ENCODE data around the gene LIMD2.

Gene LIMD2

DNA sequence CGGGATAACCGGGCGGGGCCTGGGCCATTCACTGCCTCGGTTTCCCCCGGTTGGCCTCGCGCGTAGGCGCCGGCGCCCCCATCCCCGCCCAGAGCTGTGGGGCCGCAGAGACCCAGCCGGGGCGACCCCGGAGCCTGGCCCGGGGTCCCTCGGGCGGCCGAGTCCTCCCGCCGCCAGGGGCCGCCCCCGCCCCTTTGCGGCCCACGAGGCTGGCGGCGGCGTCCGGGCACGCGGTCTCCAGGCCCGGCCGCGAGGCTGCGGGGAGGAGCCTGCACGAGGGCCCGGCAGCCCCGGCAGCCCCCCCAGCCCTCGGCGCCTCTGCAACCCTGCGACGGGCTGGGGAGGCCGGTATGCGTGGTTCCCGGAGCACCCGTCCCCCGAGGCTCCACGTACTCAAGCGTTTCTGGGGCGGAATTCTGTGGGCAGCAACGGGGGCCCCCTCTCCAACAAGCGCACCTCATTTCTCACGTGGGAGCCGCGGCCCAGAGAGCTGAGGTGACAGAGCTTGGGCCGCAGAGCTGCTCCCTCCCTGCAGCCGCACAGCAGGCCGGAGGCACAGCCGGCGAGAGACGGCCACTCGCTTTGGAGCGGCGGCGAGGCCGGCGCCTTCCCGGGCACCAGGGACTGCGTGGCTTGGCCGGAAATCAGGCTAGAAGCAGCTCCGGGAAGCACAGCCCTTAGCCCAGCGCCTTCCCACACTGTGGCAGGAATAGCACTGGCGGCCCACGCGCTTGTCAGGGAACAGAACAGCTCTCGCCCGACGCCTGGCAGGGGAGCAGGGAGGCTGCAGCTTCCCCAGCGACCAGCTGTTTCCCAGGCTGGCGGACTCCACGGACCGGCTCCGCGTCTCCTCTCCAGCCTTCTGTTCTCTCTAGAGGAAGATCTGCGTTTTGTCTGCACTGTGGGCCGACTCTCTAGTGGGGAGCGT is 867 bp upstream of the LIMD2 start:
- DNase-seq = peak; percentile 10

DNA sequence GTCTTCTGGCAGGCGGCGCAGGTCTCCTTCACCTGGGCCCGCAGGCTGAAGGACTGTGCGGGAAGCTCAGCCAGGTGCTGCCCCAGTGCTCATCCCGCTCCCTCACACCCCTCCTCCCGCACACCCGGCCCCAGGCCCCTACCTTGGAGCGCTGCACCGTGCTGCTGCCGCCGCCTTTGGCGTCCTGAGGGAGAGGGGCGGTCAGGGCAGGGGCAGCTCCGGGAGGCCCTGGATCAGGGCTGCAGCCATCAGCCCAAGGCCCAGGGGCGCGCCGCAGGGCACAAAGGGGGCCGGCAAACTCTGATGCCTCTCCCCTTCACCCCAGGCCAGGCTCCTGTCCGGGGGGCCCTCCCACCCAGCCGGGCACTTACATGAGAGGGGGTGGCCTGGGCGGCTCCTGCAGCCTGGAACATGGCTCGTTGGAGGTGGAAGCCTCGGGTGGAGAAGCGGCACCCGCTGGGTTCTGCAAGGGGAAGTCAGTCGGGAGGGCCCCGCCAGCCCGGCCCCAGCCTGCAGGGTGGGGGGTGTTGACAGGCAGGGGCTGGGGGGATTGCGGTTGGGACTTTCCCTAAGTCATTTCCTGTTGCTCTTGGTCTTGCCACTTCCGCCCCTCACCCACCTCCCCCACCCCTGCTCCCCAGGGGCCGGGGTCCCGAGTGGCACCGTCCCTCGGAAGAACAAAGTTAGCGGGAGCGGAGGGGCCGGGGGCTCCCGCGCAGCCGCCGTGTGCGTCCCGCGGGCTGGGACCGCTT is 863 bp downstream of the LIMD2 start:
- peak; percentile 82 for DNase-seq

DNA sequence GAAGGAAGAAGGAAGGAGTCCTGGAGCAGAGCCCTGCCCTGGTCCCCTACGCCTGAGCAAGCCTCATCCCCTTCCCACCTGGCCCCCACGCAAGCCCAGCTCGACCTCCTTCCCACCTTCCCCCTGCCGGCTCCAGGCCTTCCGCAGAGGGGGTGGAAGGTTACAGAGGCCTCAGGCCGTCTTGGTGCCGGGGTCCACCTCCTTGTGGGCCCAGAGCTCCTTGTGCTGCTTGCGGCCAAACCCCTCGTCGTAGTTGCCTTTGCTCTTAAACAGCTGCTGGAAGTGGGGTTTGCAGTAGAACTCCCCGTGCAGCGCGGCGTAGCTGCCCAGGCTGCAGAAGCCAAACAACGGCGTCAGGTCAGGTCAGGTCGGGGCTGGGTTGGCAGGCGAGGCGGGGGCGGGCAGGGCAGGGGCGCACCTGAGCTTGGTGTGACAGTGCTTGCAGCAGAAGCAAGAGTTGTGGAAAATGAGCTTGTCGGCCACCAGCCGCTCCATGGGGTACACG is 1.5 kb downstream of the LIMD2 start:
- no peak for DNase-seq

DNA sequence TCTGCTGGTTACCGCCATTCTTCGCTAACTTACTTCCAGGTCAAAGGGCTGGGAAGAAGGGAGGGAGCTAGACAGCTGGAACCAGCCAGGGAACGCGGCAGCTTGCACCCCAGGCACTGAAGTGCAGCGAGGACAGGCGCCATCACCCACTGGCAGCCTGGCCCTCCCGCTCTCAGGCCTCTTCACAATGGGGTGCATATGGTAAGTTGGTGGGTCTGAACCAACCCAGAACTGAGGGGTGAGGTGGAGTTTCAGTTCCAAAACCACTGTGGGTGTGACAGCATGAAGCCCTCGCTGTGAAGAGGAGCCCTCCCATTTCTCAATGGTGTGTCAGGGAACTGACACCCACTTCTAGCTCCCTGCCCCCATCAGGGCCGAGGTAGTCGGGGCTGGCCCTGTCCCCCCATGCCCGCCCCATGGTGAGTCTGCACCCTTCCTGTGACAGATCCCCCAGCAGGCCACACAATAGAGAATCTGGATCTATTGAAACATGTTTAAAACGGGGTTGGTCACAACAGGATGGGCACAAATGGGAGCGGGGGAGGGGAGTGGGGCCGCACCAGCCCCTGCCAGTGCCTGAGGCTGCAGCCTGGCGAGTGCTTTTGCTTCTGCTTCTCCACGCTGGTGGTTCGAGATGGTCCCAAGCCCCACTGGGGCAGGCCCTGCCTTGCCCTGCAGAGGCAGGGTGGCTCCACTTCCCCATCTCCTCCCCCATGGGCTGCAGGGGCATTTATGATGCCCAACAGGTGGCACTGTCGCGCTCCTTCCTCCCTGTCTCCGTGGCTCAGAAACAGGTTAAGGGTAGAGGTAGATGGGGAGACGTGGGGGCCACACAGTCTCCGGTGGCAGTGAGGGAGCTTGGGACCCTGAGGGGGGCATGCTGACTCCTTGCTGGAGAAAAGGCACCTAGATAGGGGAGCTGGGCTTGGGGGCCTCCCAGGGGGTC is 2.3 kb downstream of the LIMD2 start:
- DNase-seq = peak; percentile 38

DNA sequence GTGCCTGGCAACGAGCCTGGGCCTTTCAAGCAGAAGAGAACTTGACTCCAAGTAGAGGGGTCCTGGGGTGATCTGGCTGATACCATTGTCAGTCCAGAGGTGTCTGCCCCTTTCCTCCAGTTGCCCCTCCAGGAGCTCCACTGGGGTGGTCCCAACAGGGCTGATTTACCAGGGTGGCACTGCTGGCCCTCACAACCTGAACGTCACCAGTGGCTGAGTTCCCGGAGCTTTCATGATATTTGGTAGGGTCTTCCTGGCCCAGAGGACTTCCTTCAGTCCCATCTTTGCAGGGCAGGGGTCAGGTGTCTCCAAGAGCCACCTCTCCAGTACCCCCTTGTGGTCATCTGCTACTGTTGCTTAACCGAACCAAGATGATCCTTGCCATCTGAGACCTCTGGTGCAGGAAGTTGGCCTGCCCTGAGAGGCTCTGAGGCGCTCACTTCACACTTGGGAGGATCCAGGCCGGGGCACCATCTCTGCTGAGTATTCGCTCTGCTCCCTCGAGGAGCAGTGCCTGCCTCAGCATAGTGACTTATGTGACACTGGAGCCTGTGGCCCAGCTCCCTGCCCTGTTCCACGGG is 3.5 kb downstream of the LIMD2 start:
- DNase-seq = peak; percentile 18

DNA sequence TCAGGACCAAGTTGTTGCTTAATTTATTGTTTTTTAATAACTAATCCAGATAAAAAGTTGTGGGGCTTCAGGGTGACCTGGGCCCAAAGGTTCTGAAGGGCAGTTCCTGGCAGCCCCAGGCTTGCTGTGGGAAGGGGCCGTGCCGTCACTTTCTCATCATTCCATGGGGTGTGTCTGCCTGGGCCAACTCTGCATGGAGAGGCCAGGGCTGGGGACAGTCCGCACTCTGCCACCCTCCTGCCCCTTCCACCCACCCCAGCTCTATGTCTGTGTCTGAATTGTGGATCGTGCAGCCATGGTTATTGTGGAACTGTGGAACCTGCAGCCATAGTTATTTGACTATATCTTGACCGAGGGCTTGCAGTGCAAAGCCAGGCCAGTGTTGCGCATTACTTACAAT is 4.0 kb downstream of the LIMD2 start:
- DNase-seq = no peak

DNA sequence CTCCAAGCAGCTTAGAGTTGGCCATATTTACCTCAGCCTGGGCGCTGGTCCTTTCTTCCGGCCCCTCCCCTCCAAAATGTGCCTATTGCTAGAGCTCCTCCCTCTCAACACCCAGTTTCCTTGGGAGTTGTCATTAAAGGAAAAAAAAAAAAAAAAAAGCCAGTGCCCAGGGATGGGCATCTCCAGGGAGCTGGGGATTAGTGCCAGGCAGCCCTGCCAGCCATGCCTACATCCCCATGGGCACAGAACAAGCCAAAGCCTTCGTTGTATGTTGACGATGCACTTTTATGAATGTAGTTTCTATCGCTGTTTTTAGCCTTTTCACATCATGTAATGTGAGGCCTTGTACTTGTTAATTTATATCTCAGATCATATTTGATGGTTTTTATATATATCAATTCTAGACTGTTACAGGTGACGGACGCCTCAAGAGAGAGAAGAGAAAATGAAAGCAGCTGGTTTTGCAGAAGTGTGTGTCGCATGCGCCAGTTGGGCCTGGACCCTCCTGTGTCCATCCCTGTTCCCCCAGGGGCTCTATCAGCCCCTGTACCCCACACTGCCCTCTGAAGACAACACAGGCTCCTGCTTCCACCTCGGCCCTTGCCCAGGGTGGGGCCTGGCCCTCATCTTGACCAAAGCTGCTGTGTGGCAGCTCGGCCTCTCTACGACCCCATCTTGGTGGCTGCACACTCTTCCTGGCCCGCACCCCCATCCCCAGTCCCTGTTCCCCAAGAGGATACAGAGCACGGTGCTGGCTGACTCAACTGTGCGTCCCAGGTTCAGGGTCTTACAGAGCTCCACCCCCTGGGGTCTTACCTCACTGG is 4.8 kb downstream of the LIMD2 start:
- DNase-seq = no peak

DNA sequence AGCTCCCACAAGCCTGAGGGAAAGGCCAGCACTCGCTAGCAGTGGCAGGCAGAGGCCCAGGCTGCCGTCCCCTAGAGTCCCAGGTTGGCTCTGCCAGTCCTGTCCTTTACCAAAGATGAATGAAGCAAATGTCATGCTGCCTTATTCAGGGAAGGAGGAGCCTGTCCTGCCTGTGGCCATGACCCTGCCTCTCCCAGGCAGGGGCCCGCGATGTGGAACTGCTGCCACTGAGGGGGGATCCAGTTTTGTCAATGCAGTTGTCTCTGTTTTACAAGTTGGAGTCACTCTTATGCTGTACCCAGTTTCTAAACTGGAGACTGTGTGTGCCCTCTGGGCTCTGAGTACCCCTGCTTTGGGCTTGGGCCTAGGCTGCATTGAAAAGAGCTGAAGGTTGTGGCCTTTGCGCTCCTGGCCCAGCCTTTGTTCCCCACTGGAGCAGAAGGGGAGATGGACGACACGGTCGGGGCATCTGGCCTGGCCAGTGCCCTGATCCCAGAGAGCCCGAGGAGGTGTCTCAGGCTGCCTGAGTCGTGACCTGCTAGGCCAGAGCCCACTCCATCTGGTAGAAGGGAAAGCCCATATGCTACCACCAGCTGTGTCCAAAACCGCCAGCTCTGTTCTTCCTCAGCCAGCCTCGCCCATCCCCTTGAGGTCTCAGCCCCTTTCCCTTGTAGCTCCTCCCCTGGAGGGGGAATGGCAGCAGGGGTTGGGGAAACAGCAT is 5.5 kb downstream of the LIMD2 start:
- DNase-seq = no peak

DNA sequence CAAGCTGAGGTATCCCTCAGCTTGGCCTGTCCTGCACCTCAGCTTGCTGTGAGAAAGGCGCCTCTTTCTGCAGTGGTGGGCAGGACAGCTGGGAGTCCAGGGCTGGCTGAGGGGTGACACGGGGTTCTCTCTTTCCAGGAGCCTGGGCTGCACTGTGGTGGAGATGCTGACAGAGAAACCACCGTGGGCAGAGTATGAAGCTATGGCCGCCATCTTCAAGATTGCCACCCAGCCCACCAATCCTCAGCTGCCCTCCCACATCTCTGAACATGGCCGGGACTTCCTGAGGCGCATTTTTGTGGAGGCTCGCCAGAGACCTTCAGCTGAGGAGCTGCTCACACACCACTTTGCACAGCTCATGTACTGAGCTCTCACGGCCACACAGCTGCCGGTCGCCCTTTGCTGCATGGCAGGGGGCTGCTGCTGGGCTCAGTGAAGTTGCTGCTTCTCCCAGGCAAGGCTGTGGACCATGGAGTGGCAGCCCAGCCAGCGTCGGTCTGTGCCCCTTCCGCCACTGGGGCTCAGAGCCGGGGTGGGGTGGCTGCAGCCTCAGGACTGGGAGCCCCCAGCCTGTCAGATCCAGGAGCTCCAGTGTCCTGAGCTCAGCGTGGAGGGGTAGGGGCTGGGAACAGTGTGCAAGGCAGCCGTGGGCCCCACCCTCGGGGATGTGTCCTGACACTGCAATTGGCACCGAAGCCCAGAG is 6.4 kb downstream of the LIMD2 start:
- no peak for DNase-seq

DNA sequence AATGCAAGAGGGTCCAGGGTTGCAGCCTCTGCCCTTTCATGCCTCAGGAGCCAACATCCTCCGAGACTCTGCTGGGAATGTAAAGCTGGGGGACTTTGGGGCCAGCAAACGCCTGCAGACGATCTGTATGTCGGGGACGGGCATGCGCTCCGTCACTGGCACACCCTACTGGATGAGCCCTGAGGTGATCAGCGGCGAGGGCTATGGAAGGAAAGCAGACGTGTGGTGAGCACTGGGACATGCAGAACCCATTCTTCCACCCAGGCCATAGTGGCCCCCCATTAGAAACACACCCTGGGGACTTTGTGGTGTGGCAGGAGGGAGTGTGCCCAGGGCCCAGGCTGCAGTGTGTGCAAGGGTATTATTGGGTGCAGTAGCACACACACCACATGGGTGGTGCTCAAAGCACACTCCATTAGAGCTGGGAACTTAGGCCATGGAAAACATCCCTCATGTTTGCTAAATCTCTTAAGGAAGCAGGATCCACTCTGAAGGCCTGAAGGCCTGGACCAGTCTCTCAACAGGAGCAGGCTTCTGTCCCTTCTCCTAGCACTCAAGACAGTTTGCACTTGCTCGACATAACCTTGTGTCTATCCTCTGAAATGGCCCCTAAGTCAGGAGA is 7.6 kb downstream of the LIMD2 start:
- no peak for DNase-seq

DNA sequence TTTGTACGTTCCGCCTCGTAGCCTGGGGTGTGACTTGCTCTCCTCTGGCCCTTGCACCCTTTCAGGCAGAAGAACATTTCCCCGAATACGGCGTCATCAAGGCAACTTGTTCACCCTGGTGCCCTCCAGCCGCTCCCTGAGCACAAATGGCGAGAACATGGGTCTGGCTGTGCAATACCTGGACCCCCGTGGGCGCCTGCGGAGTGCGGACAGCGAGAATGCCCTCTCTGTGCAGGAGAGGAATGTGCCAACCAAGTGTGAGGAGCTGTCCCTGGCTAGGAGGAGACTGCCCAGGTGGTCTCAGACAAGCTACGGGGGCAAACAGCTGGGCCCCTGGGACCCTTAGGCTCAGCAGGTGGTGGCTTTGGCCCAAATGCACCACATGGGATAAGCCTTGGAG is 10.4 kb downstream of the LIMD2 start:
- no peak for DNase-seq

DNA sequence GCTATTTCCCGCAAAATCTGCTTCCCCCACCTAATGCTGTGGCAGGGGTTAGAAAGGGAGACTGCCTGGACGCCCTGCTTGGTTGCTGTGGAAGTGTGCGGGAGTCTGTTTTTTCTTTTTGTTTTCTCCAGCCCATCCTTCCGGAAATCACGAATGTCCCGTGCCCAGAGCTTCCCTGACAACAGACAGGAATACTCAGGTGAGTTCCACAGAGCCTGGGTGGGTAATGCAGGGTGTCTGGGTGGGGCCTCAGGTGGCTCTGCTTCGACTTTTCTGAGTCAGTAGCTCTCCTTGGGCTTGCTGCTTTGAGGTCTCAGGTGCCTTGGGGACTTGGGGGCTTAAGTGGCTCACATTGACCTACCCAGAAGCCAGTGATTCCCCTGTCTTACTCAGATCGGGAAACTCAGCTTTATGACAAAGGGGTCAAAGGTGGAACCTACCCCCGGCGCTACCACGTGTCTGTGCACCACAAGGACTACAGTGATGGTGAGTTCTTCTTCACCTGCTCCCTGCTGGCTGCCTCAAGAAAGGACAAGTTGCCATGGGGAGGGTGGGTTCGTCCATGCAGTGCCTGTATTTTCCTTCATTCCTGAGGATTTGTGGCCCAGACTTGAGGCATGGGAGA is 11.4 kb downstream of the LIMD2 start:
- no peak for DNase-seq

DNA sequence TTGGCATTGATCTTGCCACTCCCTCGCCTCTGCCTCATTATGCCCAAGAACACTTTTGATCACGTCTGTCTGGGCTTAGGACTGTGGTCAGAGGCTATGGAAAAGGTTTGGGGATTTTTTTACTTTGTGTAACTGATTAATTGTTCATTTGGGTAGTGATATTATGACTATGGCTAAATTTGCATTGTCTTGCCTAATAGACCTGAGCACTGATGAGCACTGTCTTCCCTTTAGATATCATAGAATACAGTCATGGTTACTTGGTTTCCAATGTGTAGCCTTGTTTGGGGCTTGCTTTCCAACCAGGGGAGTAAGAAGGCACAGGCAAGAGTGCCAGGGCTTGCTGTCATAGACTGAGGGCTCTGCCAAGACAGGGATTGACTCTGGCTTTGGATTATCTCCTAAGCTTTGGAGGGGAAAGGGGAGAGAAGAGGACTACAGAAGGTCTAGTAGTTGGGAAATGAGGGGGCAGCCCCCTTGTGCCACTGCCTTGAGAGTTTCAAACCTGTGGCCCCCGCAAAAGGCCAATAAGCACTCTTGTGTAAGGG is 13.7 kb downstream of the LIMD2 start:
- DNase-seq = no peak

DNA sequence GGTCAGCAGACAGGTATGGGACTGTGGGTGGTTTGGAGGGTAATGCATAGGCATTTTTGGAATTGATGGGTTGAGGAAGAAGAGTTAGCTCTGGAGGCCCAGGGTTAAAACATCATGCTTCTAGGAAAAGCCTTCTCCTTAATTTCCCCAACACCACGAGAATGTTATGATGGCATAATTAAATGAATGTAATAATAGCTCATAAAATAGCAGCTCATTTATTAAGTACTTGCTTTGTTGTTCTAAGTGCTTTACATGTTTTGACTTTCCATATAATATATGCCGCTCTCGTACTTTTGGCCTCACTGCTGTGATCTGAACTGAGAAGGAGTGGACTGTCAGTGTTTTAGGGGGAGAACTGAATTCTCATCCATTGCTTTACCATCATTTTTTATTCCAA is 14.3 kb downstream of the LIMD2 start:
- no peak for DNase-seq

DNA sequence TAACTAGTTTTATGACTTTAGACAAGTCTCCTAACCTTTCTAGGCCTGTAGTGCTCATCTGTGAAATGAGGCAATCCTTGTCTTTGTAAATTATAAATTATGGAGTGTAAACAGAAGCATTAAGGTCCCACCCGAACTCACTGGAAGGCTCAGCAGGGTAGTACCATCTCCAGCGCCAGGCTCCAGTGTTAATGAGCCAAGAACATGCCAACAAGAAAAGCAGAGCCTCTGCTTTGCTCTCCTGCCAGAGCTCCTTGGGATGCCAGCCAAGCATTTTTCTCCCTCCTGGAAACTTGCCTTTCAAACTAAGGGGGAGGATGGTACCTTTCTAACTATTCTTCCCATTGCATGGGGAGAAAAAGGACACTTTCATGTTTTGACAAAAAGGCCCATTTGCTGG is 14.9 kb downstream of the LIMD2 start:
- DNase-seq = no peak

DNA sequence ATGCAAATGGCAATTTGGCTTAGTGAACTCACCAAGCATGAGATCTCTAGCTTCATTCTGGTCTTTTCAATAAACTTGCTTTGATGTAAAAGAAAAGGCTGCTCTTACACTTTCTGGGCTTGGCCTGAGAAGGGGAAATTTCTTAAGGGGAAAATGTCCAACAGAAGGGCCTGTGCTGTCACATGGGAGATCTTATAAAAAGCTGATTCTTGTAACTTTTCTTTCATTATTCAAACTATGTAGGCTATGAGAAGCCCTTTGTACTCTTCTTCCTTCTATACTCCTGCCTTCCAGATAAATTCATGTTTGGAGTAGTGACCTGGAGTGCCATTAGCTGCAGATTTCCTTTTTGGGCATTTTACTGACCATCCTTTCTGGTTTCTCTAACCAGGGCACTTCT is 16.9 kb downstream of the LIMD2 start:
- no peak for DNase-seq

DNA sequence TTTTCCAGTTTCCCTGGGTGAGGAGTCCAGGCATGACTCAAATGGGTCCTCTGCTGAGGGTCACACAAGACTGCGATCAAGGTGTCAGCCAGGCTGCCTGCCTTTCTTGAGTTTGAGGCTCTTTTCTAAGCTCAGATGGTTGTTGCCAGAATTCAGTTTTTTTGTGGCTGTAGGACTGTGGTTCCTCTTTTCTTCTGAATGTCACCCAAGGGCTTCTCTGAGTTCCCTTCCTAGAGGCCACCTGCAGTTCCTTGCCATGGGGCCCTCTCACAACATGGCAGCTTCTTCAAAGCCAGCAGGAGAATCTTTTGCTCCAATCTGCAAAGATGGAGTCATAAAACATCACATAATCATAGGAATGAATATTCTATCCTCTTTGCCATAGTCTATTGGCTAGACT is 17.5 kb downstream of the LIMD2 start:
- peak; percentile 44 for DNase-seq

DNA sequence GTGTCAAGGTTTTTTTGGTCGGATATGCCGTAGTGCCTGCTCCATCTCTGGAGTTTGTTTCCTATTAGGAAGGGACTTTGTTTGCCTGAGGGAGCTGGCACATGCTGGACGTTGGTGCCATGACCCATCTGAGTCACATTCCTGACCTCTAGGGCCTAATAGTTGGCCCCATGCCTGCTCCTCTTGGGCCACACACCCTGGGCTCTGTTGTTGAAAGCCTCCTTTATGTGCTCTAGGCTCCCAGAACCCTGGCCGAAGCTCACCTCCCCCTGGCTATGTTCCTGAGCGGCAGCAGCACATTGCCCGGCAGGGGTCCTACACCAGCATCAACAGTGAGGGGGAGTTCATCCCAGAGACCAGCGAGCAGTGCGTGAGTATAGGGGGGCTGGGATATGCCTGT is 18.4 kb downstream of the LIMD2 start:
- DNase-seq = no peak

DNA sequence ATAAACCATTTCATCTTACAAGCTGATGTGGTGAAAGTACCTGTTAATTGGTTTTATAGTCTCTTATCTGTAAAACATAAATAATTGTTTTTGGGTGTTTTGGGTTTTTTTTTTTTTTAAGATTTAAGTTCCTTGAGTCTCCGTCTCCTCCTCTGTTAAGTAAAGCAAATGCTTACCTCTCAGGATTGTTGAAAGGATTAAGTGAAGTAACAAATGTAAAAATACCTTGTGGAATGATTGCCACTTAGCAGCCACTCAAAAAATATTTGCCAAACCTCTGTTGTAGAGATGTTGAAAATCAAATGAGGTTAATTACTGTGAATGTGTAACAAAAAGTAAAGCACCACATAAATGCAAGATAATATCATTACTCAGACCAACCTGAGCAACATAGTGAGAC is 19.2 kb downstream of the LIMD2 start:
- no peak for DNase-seq
